GM20000 (cell line): ENCODE results near the gene ANKLE1.

ENCODE experiments used
- DNase-seq: peaks from one replicate; pipeline ENCODE4 v3.0.0; 2012; ENCODE audit warnings: low spot score
- CTCF ChIP-seq: IDR thresholded peaks from 2 replicates; pipeline ENCODE4 v1.5.1; 2012; ENCODE audit warnings: mild to moderate bottlenecking, control low read depth; ENCODE audit errors: extremely low read depth, missing control alignments

ANKLE1 gene

DNA sequence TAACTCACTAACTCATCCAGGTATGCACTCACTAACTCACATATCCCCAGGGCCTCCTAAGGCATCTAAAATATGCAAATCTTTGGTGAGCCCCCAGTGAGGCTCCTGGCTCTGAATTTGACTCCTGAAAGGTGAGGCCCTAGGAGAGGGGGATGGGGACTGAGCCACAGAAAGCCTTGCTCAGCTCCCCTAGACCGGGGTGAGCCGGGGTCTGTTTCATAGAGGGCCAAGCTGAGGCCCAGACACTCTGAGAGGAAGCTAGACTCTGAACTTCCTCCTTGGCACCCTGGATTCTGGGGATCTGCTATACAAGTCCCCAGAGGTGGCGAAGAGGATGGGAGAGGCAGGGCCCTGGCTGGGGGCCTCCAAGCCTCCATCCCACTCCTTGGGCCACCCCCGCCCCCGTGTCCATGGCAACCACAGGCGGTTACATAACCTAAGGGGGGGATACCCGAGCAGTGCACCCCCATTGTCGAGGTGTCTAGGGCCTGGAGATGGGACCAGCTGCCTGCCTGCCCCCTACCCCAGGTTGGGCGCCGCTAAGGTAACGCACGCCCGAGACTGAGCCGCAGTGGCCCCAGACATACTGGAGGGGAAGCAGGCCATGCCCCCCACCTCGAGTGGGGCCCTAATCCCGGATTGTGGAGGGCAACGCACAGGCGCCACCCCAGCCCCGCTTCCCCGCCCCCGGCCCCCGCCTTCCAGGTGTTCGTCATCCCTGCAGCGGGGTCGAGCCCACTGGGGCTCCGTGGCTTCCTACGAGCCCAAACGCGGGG is 20.9 kb downstream of the ANKLE1 start:
- no peak for TF ChIP-seq CTCF
- peak; percentile 53 for DNase-seq

GRCh38 chr19:17303167-17303939 is 21.7 kb downstream of the ANKLE1 start, which contains the start of gene ABHD8:
Gene ABHD8, minus strand, starts transcription at chr19:17303425. Its CDS starts 1,809 bp downstream, at chr19:17301616.
- DNase-seq, result peak; percentile 97
- TF ChIP-seq CTCF, result no peak

DNA sequence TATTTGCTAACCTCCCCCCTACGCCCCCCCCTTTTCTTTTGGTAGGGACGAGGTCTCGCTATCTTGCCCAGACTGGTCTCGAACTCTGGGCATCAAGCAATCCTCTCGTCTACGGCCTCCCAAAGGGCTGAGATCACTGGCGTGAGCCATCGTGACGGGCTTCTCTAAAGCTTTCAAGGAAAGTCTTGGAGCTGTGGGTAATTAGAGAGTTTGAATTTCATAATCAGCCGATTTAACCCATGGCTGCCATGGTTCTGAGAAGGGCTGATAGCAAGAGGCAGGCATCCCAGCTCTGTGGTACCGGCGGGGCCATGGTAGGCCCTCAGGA is 22.2 kb downstream of the ANKLE1 start:
- no peak for TF ChIP-seq CTCF
- DNase-seq, result no peak

GRCh38 chr19:17304386-17305215 is 22.9 kb downstream of the ANKLE1 start:
- no peak for DNase-seq
- no peak for TF ChIP-seq CTCF

- no peak for DNase-seq
- TF ChIP-seq CTCF, result no peak
Observed at GRCh38 chr19:17305216-17305516, 23.5 kb downstream of the ANKLE1 start.

DNA sequence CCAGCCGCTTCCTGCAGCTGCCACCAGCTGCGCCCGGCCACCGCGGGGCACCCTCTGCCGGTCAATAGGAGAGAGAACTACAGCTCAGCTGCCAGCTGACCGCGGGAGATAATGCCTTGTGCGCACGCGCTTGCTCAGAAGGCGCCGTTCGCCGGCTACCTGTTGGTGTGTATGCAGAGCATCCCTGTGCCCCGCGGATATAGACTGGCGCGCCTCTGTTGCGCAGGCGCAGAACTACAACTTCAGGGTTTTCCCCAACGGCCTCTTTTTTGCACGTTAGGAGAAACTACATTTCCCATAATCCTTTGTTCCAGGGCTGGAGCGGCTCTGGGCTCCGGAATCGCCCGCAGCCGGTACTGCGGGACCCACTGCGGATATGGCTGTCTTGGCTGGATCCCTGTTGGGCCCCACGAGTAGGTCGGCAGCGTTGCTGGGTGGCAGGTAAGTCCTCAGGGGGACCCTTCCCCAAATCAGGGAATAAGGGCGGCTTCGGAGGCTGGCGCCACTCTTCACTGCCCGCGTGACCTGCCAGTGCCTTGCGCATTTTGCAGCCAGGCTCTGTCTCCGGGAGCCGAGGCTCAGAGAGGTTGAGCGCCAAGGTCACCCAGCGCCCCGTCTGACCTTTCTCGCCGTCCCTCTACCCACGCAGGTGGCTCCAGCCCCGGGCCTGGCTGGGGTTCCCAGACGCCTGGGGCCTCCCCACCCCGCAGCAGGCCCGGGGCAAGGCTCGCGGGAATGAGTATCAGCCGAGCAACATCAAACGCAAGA is 24.0 kb downstream of the ANKLE1 start, which contains the start of gene MRPL34:
Gene MRPL34, plus strand, starts transcription at position 356 of the 768 bp plus-strand sequence. Its CDS starts 21 bp downstream, at position 377.
- peak; percentile 56 for TF ChIP-seq CTCF
- DNase-seq, result peak; percentile 92
